ENCODE data around the gene ANKFN1.

ANKFN1 gene

GRCh38 chr17:56144223-56144622 lies 9.1 kb upstream of the ANKFN1 start:
- peak; percentile 30 for DNase-seq

GRCh38 chr17:56146534-56146933 lies 6.7 kb upstream of the ANKFN1 start:
- no peak for DNase-seq

- DNase-seq, result no peak
Observed at GRCh38 chr17:56148333-56148732, 4.9 kb upstream of the ANKFN1 start.

GRCh38 chr17:56149266-56150036 lies 3.8 kb upstream of the ANKFN1 start:
- DNase-seq, result no peak

- no peak for DNase-seq
Observed at GRCh38 chr17:56150649-56151048, 2.6 kb upstream of the ANKFN1 start.

GRCh38 chr17:56157845-56158244 lies 4.6 kb downstream of the ANKFN1 start:
- no peak for DNase-seq

- DNase-seq, result no peak
Observed at GRCh38 chr17:56158344-56158743, 5.1 kb downstream of the ANKFN1 start.

GRCh38 chr17:56158915-56159825 lies 5.9 kb downstream of the ANKFN1 start:
- no peak for DNase-seq

GRCh38 chr17:56159826-56160380 lies 6.6 kb downstream of the ANKFN1 start:
- DNase-seq, result no peak

GRCh38 chr17:56160422-56160821 lies 7.1 kb downstream of the ANKFN1 start:
- DNase-seq, result no peak

- no peak for DNase-seq
Observed at GRCh38 chr17:56165072-56165641, 11.9 kb downstream of the ANKFN1 start.

GRCh38 chr17:56167491-56167890 lies 14.2 kb downstream of the ANKFN1 start:
- DNase-seq, result no peak

GRCh38 chr17:56169621-56170020 lies 16.3 kb downstream of the ANKFN1 start:
- no peak for DNase-seq

- no peak for DNase-seq
Observed at GRCh38 chr17:56171186-56171959, 18.1 kb downstream of the ANKFN1 start.

GRCh38 chr17:56172517-56172982 lies 19.3 kb downstream of the ANKFN1 start:
- DNase-seq, result peak; percentile 95

GRCh38 chr17:56173026-56173425 lies 19.8 kb downstream of the ANKFN1 start:
- peak; percentile 74 for DNase-seq

GRCh38 chr17:56173958-56174835 lies 20.9 kb downstream of the ANKFN1 start:
- DNase-seq, result no peak

GRCh38 chr17:56175299-56175955 lies 22.2 kb downstream of the ANKFN1 start:
- DNase-seq, result no peak

GRCh38 chr17:56176091-56176490 lies 22.8 kb downstream of the ANKFN1 start:
- DNase-seq, result no peak

GRCh38 chr17:56177361-56177760 lies 24.1 kb downstream of the ANKFN1 start:
- no peak for DNase-seq

- no peak for DNase-seq
Observed at GRCh38 chr17:56178203-56178602, 24.9 kb downstream of the ANKFN1 start.
